Neural progenitor cell (in vitro differentiated cells): ENCODE measurements around the gene TPCN1.

ENCODE experiments used
- CTCF ChIP-seq: fragments of 200-600 bp; sonication (generic); IDR thresholded peaks from 2 replicates; pipeline ENCODE4 v1.5.1; 2017; ENCODE audit warnings: antibody characterized with exemption, mild to moderate bottlenecking
- EZH2 ChIP-seq: fragments of 200-600 bp; sonication (generic); IDR thresholded peaks from 2 replicates; pipeline ENCODE4 v1.6.1; 2017; ENCODE audit warnings: antibody characterized with exemption, mild to moderate bottlenecking, moderate library complexity
- EZH2phosphoT487 ChIP-seq: fragments of 200-600 bp; sonication (generic); IDR thresholded peaks from 2 replicates; pipeline ENCODE4 v1.6.1; 2017; ENCODE audit warnings: antibody characterized with exemption

GRCh38 chr12:113172185-113172584 lies 49.1 kb upstream of the TPCN1 start:
- TF ChIP-seq CTCF (no peak), EZH2phosphoT487 (no peak), EZH2 (no peak)
